ENCODE measurements around the gene SNAP23. TPM values are rescaled to one million over a fixed set of nuclear protein-coding genes. Genes with fewer than 3 reads are reported as not detected.

SNAP23 gene
- total RNA-seq, 1 donor from 2014 or later = 68.4 TPM

DNA sequence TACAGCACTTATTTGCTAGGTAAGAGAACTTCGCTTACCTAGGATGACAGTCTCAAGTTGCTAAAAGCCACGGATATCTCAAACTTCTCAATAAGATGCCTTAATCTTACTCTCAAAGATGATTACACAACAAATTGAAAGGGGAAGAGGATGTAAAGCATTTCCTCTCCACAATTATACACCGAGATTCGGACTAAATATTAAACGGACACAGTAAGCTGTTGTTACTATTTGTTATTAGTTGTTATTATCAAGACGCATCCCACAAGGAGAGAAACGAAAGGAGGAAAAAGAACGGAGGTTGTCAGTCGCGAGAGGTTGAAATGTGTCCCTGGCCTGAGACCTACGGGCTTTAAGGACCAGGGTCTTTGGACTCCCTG is 5.2 kb upstream of the SNAP23 start:
- Mint-ChIP-seq H3K4me1 (ENCODE audit: unreplicated experiment) (peaks cover 17% of the 10 kb centered on the region), H3K4me3 (peak overlapping the region; percentile 95), H3K36me3 (peaks cover 7% of the 10 kb centered on the region), H3K9me3 (no peaks in the 10 kb centered on the region), H3K27me3 (no peaks in the 10 kb centered on the region), H3K27ac (peak overlapping the region; percentile 100)
- TF ChIP-seq, protein P1, sequence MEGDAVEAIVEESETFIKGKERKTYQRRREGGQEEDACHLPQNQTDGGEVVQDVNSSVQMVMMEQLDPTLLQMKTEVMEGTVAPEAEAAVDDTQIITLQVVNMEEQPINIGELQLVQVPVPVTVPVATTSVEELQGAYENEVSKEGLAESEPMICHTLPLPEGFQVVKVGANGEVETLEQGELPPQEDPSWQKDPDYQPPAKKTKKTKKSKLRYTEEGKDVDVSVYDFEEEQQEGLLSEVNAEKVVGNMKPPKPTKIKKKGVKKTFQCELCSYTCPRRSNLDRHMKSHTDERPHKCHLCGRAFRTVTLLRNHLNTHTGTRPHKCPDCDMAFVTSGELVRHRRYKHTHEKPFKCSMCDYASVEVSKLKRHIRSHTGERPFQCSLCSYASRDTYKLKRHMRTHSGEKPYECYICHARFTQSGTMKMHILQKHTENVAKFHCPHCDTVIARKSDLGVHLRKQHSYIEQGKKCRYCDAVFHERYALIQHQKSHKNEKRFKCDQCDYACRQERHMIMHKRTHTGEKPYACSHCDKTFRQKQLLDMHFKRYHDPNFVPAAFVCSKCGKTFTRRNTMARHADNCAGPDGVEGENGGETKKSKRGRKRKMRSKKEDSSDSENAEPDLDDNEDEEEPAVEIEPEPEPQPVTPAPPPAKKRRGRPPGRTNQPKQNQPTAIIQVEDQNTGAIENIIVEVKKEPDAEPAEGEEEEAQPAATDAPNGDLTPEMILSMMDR (conservative IDR thresholded peaks at IDR 0.05) = no peak
- DNase-seq (ENCODE audit: extremely low spot score, unreplicated experiment) = no peak

DNA sequence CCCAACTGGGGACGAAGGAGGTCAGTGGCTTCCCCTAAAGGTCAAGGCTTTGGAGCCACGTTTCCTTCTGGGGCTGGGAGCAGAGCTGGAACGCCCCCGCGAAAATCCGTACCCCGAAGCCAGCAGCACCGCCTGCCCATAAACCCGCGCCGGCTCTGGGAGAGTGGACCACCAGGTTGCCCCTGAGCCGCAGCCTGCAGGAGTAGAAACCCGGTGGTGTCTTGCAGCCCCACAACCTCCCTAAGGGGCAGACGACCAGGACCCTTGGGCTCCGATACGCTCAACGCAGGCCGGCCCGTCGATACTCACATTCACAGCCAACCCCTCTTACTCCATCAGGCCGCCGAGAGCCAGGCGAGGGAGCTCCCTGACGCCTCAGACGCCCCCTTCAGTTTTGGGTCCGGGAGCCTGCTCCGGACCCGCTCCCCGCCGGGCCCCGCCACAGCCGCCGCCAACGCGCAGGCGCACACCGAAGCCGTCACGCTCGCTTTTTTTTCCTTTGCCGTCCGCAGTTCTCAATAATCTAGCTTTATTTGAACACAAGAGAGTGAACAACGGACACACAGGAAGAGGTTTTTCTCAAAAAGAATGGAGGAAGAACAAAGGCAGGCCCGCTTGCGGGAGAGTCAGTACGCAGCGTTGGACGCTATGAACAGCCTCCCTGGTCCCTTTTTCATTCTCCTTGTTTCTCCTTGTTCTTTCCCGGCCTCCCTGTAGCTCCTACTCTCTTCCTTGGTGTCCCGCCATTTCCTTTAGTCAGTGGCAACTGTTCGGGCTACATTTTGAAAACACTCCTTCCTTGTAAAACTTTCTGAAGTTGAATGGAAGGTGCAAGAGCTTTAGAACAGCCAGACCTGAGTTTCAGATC is 4.5 kb upstream of the SNAP23 start, which contains the start of gene ZNF106:
Gene ZNF106 (minus strand): TSS at position 471 of the 868 bp plus-strand sequence. CDS start 18,852 bp downstream, outside the sequence.
- TF ChIP-seq, protein P1 (conservative IDR thresholded peaks at IDR 0.05) = no peak
- H3K4me1 Mint-ChIP-seq (ENCODE audit: unreplicated experiment) = peaks cover 24% of the 10 kb centered on the region
- H3K9me3 Mint-ChIP-seq = no peaks in the 10 kb centered on the region
- peaks cover 4% of the 10 kb centered on the region for H3K36me3 Mint-ChIP-seq
- peak within 1 kb of the TSS; percentile 95 for H3K4me3 Mint-ChIP-seq
- H3K27ac Mint-ChIP-seq = peak within 1 kb of the TSS; percentile 100
- DNase-seq (ENCODE audit: extremely low spot score, unreplicated experiment) = peak; percentile 92
- H3K27me3 Mint-ChIP-seq = no peaks in the 10 kb centered on the region

DNA sequence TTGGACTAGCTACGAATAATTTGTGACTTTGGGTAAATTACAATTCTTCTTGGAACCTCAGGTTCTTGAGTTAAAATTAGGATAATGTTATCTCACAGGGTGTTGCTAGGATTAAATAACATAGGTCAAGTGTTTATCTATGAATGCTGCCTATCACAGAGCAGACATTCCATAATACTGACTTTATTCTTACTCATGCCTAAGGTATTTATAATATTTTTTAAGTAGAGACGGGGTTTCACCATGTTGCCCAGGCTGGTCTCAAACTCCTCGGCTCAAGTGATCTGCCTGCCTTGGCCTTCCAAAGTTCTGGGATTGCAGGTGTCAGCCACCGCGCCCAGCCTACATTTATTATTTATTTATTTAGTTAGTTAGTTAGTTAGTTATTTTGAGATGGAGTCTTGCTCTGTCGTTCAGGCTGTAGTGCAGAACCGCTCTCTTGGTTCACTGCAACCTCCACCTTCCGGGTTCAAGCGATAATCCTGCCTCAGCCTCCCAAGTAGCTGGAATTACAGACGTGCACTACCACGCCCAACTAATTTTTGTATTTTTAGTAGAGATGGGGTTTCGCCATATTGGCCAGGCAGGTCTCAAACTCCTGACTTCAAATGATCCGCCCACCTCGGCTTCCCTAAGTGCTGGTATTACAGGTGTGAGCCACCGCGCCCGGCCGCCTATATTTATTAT is 3.8 kb upstream of the SNAP23 start:
- Mint-ChIP-seq H3K27me3 (no peaks in the 10 kb centered on the region), H3K9me3 (no peaks in the 10 kb centered on the region), H3K27ac (peak overlapping the region; percentile 100), H3K4me1 (ENCODE audit: unreplicated experiment) (peaks cover 31% of the 10 kb centered on the region), H3K36me3 (peaks cover 4% of the 10 kb centered on the region), H3K4me3 (peak overlapping the region; percentile 95)
- DNase-seq (ENCODE audit: extremely low spot score, unreplicated experiment) = no peak
- TF ChIP-seq, protein P1 (conservative IDR thresholded peaks at IDR 0.05) = no peak

DNA sequence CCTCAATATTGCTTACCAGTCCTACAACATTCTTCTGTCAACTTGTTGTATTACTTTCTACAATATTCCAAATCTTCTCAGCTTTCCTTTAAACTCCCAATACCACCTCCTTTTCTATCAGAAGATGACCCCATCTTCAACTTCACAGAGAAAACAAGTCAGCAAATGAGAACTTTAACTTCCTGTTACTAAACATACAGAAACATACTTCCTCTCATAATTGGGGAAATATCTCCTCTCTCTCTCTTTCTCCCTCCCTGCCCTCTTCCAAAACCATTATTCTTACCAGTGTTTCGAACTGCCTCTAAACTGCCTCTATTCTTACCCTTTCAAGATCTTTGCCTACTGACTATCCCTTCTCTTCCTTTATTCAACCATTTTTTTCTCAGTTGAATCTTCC is 1.8 kb upstream of the SNAP23 start:
- DNase-seq (ENCODE audit: extremely low spot score, unreplicated experiment) = no peak
- peaks cover 3% of the 10 kb centered on the region for H3K36me3 Mint-ChIP-seq
- TF ChIP-seq, protein P1 (conservative IDR thresholded peaks at IDR 0.05) = no peak
- H3K4me1 Mint-ChIP-seq (ENCODE audit: unreplicated experiment) = peaks cover 33% of the 10 kb centered on the region
- H3K9me3 Mint-ChIP-seq = no peaks in the 10 kb centered on the region
- H3K27me3 Mint-ChIP-seq = no peaks in the 10 kb centered on the region
- H3K27ac Mint-ChIP-seq = peak overlapping the region; percentile 45
- H3K4me3 Mint-ChIP-seq = peak overlapping the region; percentile 53

DNA sequence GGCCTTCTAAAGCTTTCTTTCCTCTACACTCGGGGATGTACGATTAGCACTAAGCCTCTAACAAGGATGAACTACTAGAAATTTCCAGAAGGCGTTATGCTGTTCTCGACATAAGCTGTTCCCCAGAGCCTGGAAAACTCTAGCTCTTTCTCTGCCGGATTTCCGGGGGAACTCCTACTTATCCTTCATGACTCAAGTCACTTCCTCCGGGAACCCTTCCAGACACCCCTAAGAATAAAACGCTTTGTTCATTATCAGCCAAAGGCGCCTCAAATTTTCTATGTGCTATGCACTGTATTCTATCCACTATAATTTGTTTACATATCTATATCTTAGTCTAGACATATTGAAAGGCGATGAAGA is 455 bp upstream of the SNAP23 start:
- no peaks in the 10 kb centered on the region for H3K9me3 Mint-ChIP-seq
- H3K27me3 Mint-ChIP-seq = no peaks in the 10 kb centered on the region
- H3K4me1 Mint-ChIP-seq (ENCODE audit: unreplicated experiment) = peaks cover 30% of the 10 kb centered on the region
- TF ChIP-seq, protein P1 (conservative IDR thresholded peaks at IDR 0.05) = no peak
- peak overlapping the region; percentile 99 for H3K4me3 Mint-ChIP-seq
- H3K27ac Mint-ChIP-seq = peak overlapping the region; percentile 95
- no peak for DNase-seq (ENCODE audit: extremely low spot score, unreplicated experiment)
- H3K36me3 Mint-ChIP-seq = peaks cover 5% of the 10 kb centered on the region

All from type B pancreatic cell (in vitro differentiated cells).